ENCODE data around the gene MAIP1.
A peak's percentile ranks its signal among the peaks of the same experiment; 100 is the strongest.

Gene MAIP1

DNA sequence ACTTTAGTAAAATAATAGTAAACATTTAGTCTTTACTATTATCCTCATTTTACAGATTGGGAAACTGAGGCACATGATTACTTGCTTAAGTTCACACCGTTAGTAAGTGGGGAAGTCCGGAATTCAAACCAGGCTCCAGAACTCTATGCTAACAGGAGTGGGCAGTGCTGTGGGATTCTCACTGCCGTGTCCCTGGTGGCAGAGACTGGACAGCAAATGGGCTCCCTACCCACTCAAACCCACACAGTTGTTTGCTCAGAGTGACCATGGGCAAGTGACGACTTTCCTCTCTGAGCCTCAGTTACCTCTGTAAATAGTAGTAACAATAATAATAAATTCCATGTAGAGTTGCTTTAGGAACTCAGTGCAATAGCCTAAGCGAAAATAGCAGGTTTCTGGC lies 24.0 kb downstream of the MAIP1 start:
- TF ChIP-seq, protein P1, sequence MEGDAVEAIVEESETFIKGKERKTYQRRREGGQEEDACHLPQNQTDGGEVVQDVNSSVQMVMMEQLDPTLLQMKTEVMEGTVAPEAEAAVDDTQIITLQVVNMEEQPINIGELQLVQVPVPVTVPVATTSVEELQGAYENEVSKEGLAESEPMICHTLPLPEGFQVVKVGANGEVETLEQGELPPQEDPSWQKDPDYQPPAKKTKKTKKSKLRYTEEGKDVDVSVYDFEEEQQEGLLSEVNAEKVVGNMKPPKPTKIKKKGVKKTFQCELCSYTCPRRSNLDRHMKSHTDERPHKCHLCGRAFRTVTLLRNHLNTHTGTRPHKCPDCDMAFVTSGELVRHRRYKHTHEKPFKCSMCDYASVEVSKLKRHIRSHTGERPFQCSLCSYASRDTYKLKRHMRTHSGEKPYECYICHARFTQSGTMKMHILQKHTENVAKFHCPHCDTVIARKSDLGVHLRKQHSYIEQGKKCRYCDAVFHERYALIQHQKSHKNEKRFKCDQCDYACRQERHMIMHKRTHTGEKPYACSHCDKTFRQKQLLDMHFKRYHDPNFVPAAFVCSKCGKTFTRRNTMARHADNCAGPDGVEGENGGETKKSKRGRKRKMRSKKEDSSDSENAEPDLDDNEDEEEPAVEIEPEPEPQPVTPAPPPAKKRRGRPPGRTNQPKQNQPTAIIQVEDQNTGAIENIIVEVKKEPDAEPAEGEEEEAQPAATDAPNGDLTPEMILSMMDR (IDR thresholded peaks at IDR 0.05; ENCODE audit: extremely low read depth, missing control alignments), result no peak
- DNase-seq (ENCODE audit: low spot score), result no peak

DNA sequence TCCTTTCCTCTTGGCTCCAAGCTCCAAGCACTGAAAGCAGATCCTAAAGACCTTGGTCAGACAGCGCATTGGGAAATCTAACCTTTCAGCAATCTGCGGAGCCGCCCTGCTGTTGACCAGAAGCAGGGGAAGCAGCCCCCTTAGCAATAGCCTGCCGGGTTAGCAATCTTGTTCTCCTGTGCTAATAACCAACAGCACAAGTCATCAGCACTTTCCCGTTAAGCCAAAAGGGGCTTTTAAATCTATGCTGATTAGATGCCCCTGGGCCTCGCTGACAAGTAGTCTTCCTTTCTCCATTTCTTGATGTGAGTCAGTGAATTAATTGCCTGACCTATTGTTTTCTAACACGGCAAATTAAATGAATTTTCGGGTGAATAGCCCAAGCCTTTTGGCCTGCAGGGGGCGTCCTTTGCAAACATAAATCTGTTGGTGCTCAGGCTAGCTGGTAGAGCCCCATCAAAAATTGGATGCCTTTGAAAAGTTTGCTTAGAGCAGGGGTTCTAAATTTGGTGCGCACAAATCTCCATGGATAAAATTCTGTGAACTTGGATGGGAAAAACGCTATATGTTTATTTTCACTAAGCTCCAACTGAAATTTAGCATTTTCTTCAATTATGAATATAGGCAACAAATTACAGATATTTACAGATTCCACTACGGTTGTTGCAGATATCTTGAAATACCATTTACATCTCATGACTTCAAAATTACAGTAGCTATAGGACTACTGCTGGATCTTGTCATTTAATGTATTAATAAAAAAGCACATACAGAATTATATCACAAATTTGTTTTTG lies 24.6 kb downstream of the MAIP1 start:
- TF ChIP-seq, protein P1 (IDR thresholded peaks at IDR 0.05; ENCODE audit: extremely low read depth, missing control alignments), result peak; percentile 77
- DNase-seq (ENCODE audit: low spot score), result peak; percentile 48

DNA sequence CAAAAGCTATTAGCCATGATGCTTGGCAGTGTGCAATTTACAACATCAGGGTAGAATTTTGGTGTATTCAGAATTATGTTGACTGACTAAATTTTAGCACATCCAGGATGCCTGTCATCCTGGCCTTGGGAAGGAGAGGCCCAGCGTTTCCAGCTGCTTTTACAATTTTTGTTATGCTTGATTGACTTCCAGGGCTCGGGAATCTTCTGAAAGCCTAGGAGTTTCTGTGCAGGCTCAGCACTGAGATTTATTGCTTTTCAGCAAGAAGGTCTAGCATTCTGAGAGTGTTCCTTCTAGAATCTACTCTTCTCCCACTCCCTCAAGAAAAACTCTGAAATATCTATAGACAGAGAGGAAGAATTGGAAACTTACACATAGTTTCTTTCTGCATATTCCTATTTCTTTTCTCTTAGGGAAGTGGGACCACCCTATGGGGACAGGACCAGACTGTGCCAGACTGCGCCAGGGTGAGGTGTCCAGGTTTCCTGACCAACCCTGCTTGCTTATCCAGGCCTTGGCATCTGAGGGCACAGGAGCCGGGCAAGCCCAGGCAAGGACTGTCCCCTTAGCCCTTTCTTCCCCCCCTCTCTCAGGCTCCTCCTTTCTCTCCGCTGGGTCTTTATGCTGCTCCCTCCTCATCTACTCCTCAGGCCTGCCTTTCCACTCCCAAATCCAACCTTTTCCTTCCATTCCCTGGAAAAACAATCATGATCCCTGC lies 26.9 kb downstream of the MAIP1 start:
- TF ChIP-seq, protein P1 (IDR thresholded peaks at IDR 0.05; ENCODE audit: extremely low read depth, missing control alignments), result no peak

DNA sequence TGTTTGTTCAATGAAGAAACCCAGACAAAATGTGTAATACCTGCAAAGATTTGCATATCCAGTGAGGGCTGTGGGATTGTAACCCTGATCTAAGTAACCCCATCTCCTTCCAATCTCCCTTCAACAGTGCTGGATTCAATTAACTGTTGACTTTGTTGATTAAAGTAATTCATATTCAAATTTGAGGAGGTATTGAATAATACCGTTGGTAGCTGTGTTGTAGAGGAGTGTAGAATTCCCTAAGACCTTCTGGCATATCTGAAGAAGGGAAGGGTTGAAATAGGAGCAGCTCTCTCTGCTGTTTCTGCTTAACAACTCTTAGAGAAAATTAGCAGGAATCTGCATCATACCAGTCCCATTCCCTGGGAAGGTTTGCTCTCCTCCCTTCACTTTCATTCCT lies 28.2 kb downstream of the MAIP1 start:
- TF ChIP-seq, protein P1 (IDR thresholded peaks at IDR 0.05; ENCODE audit: extremely low read depth, missing control alignments), result no peak
- DNase-seq (ENCODE audit: low spot score), result no peak

More for the DNA sequence above, 26.9 kb downstream of the MAIP1 start:
- DNase-seq (ENCODE audit: low spot score), result no peak

DNA sequence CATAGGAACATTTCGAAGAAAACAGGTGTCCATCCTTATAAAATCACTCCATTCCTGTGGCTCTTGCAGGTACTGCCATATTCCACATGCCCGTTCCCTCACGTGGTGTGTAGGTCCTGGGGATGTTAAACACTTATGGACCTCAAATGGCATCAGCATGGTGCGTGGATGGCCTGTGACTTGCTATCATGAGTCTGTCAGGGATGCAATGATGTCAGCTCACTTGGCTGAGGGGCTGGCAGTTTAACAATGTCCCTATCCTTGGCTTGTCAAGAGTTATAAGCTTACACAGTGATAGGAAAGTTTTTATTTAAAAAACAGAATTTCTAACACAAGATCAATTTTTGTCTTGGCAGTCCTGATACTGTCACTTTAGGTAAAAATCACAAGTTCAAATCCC lies 28.8 kb downstream of the MAIP1 start:
- TF ChIP-seq, protein P1 (IDR thresholded peaks at IDR 0.05; ENCODE audit: extremely low read depth, missing control alignments), result no peak
- DNase-seq (ENCODE audit: low spot score), result no peak

DNA sequence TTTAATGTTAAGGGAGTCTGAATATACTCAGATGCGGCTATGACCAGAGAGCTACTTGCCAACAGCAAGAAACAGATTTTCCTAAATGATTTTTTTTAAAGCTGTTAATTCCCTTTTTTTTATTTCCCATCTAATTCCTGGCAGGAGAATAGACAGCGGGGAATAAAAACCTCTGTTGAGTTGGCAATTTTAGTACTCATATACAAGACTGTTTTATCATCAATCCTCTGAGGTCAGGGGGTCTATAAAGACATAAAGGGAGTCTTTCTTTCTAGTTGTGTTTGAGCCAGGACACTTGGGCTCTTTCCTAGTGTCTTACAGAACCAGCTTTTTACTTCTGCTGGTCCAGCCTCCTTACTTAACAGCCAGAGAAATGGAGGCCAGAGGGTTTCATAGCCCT lies 29.4 kb downstream of the MAIP1 start:
- DNase-seq (ENCODE audit: low spot score), result no peak
- TF ChIP-seq, protein P1 (IDR thresholded peaks at IDR 0.05; ENCODE audit: extremely low read depth, missing control alignments), result no peak

DNA sequence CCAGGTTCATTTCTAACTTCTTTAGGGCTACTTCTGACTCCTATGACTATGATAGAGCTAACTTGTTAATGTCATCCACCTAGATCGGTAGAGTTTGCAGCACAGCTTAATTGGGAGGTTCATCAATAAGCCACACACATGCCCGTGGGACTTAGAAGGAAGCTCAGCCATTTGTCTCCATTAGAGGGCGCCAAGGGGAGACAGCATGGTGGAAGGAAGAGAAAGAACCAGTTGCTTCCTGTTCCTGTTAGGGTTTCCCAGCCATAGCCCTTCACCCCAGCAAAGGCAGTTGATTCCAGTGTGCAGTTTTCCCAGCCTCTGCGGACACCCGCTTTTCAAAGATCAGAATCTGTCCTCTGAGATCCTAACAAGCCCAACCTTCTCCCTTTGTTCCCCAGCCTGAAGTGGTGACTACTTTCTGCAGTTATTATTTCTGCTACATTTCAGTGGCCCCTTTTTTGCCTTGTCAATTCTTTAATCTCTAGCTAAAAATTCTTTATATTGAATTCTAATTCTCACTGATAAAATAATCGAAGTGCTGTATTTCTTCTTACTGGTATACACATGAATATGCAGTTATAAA lies 30.3 kb downstream of the MAIP1 start:
- TF ChIP-seq, protein P1 (IDR thresholded peaks at IDR 0.05; ENCODE audit: extremely low read depth, missing control alignments), result no peak
- DNase-seq (ENCODE audit: low spot score), result peak; percentile 35

Measured in GM20000 (cell line).